Esophagus squamous epithelium (tissue), 5 donors: ENCODE data around the gene PREX1. TPM values are rescaled to one million over a fixed set of nuclear protein-coding genes. Genes with fewer than 3 reads are reported as not detected.

Experiments used
- DNase-seq: peaks from one replicate; lab custom pipeline; 2025; lab: John Stamatoyannopoulos, UW
- H3K27ac ChIP-seq, 4 donors: fragments of 200-600 bp; sonication (generic); one replicate each; pipeline ENCODE4 v1.5.1; 2016 to 2019; ENCODE audit warnings: mild to moderate bottlenecking in 1 of 4
- H3K27me3 ChIP-seq, 4 donors: fragments of 200-600 bp; sonication (generic); 1 replicate in 3 of 4; 2 replicates in 1 of 4; pipeline versions ENCODE4 v1.5.1 to v1.6.0; 2017 to 2021; ENCODE audit warnings: antibody characterized with exemption in 1 of 4
- H3K36me3 ChIP-seq, 3 donors: fragments of 200-600 bp; sonication (generic); one replicate each; pipeline ENCODE4 v1.5.1; 2016 to 2019
- H3K4me1 ChIP-seq, 3 donors: fragments of 200-600 bp; sonication (generic); one replicate each; pipeline ENCODE4 v1.5.1; 2017 to 2019
- H3K4me3 ChIP-seq, 4 donors: fragments of 200-600 bp; sonication (generic); 1 replicate in 3 of 4; 2 replicates in 1 of 4; pipeline ENCODE4 v1.5.1; 2016 to 2019; ENCODE audit warnings: mild to moderate bottlenecking in 2 of 4, moderate library complexity in 1 of 4
- H3K9me3 ChIP-seq, 3 donors: fragments of 200-600 bp; sonication (generic); one replicate each; pipeline ENCODE4 v1.5.1; 2016 to 2019
- POLR2A ChIP-seq, 4 donors: fragments of 450-650 bp; IDR thresholded peaks; one replicate each; pipeline ENCODE4 v1.6.1; 2017; ENCODE audit warnings: antibody characterized with exemption in 4 of 4, mild to moderate bottlenecking in 4 of 4, moderate library complexity in 3 of 4
- WGBS, 2 donors: methylation state at CpG; one replicate each; pipeline ENCODE4 v1.1.5; 2018; 5-methylcytosine and 5-hydroxymethylcytosine counted together
- intact Hi-C: fragments of 100-400 bp; cut with DNase I; formaldehyde crosslinking; loops from one replicate; pipeline ENCODE4 v1.15.0; 2022
- total RNA-seq, 4 donors: library from RNA; depleted of rRNA; stranded (reverse); fragments of >200 nt; gene quantifications; one replicate each; pipeline ENCODE4 v1.1.0, GENCODE V29; 2016
- TF ChIP-seq, protein P1 (sequence below), 6 experiments: fragments of 450-650 bp in 4 of 6; fragments of 200-600 bp in 2 of 6; sonication (generic) in 2 of 6; IDR thresholded peaks; one replicate each; pipeline ENCODE4 v1.5.1; 2016 to 2019; ENCODE audit warnings: antibody characterized with exemption in 6 of 6, mild to moderate bottlenecking in 4 of 6, moderate library complexity in 4 of 6
- donor health status: DM: yes; HTN: yes; CAD: no.

PREX1 gene
- total RNA-seq, 4 donors from 2014 or later, result 4.9 to 25.9 (median 8.9) TPM

GRCh38 chr20:48594533-48594932, 233.3 kb downstream of the PREX1 start:
- TF ChIP-seq, protein P1, sequence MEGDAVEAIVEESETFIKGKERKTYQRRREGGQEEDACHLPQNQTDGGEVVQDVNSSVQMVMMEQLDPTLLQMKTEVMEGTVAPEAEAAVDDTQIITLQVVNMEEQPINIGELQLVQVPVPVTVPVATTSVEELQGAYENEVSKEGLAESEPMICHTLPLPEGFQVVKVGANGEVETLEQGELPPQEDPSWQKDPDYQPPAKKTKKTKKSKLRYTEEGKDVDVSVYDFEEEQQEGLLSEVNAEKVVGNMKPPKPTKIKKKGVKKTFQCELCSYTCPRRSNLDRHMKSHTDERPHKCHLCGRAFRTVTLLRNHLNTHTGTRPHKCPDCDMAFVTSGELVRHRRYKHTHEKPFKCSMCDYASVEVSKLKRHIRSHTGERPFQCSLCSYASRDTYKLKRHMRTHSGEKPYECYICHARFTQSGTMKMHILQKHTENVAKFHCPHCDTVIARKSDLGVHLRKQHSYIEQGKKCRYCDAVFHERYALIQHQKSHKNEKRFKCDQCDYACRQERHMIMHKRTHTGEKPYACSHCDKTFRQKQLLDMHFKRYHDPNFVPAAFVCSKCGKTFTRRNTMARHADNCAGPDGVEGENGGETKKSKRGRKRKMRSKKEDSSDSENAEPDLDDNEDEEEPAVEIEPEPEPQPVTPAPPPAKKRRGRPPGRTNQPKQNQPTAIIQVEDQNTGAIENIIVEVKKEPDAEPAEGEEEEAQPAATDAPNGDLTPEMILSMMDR (IDR thresholded peaks at IDR 0.05), result no peak
- no peak for TF ChIP-seq POLR2A (IDR thresholded peaks at IDR 0.05)
- 75 to 100% methylated on average over 1 of the region's 3 CpGs for WGBS, 2 donors
- no peaks in the 10 kb centered on the region for H3K4me1 ChIP-seq
- no peak overlapping the region for H3K4me3 ChIP-seq
- no peaks in the 10 kb centered on the region for H3K36me3 ChIP-seq
- no peak overlapping the region for H3K27ac ChIP-seq
- H3K9me3 ChIP-seq, result no peaks in the 10 kb centered on the region
- no peak for DNase-seq
- intact Hi-C loops, result no loop called here
- H3K27me3 ChIP-seq, result no peaks in the 10 kb centered on the region

- Histone ChIP-seq H3K4me1 (no peaks in the 10 kb centered on the region), H3K27ac (no peak overlapping the region), H3K27me3 (no peaks in the 10 kb centered on the region), H3K4me3 (no peak overlapping the region), H3K9me3 (no peaks in the 10 kb centered on the region), H3K36me3 (no peaks in the 10 kb centered on the region)
- TF ChIP-seq, protein P1 (IDR thresholded peaks at IDR 0.05), result no peak
- no peak for TF ChIP-seq POLR2A (IDR thresholded peaks at IDR 0.05)
- intact Hi-C loops, result no loop called here
- 81 to 86% methylated on average over 3 to 7 of the region's 8 CpGs for WGBS, 2 donors
- DNase-seq, result no peak
These were observed 235.5 kb downstream of the PREX1 start for GRCh38 chr20:48592107-48592940.

- Histone ChIP-seq H3K4me3 (peak overlapping the region in 3 of 4 donors; percentile 24 to 41 (median 32)), H3K27ac (peak overlapping the region in 1 of 4 donors; percentile 9), H3K36me3 (no peaks in the 10 kb centered on the region), H3K4me1 (peaks cover 0 to 7% (median 0%) of the 10 kb centered on the region in 3 donors), H3K27me3 (peaks cover 0 to 32% (median 0%) of the 10 kb centered on the region in 4 donors), H3K9me3 (no peaks in the 10 kb centered on the region)
- no peak for DNase-seq
- 52 to 69% methylated on average over 7 of the region's 8 CpGs for WGBS, 2 donors
- no peak for TF ChIP-seq POLR2A (IDR thresholded peaks at IDR 0.05)
- TF ChIP-seq, protein P1 (IDR thresholded peaks at IDR 0.05), result no peak
- intact Hi-C loops, result no loop called here
These were observed 241.1 kb downstream of the PREX1 start for GRCh38 chr20:48586730-48587129.

DNA sequence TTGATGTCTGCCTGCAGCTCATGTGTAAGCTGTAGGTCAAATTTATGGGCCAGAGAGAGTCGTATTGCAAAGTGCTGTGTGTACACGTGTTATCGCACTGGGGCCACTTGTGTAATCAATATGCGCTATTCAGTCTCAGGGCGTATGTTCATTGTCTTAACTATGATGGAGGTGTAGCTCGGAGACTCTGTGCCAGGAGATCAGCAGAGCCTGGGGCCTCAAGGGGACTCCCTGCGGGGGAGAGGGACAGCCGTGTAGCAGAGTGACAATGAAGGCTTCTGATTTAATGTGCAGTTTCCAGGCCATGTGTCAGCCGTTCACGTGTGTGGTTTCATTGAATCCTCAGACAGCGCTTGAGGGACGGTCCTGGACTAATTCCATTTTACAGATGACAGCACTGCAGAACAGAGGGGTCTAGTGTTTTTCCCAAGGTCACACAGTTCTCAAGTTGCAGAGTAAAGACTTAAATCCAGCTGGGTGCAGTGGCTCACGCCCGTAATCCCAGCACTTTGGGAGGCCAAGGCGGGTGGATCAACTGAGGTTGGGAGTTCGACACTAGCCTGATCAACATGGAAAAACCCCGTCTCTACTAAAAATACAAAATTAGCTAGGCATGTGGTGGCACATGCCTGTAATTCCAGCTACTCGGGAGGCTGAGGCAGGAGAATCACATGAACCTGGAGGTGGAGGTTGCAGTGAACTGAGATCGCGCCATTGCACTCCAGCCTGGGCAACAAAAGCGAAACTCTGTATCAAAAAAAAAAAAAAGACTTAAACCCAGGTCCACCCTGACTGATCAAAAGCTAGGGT, 242.5 kb downstream of the PREX1 start:
- Histone ChIP-seq H3K36me3 (no peaks in the 10 kb centered on the region), H3K27me3 (peaks cover 0 to 44% (median 0%) of the 10 kb centered on the region in 4 donors), H3K27ac (no peak overlapping the region), H3K9me3 (no peaks in the 10 kb centered on the region), H3K4me1 (peaks cover 0 to 7% (median 0%) of the 10 kb centered on the region in 3 donors), H3K4me3 (no peak overlapping the region)
- intact Hi-C loops, result no loop called here
- no peak for DNase-seq
- 79 to 81% methylated on average over 14 to 17 of the region's 21 CpGs for WGBS, 2 donors
- TF ChIP-seq POLR2A (IDR thresholded peaks at IDR 0.05), result no peak
- TF ChIP-seq, protein P1 (IDR thresholded peaks at IDR 0.05), result no peak
